Measurements from ENCODE around the gene SERPINA4. TPM values are rescaled to one million over a fixed set of nuclear protein-coding genes. Genes with fewer than 3 reads are reported as not detected.
A peak's percentile ranks its signal among the peaks of the same experiment; 100 is the strongest.

SERPINA4 gene
- total and polyA plus RNA-seq, 2 of the 13 experiments (the other 11 are each of a cell fraction or from before 2014, with no cell fraction given) = 39.1 to 57.8 TPM

- in situ Hi-C loops (cut with HindIII; ENCODE audit: extremely low pct_ligation_motif_present, low pct_unique_long_range_greater_than_20kb) = no loop called here
- H3K36me3 ChIP-seq (replicated peaks in 1 of 2; ENCODE audit: control insufficient read depth in 1 of 2, insufficient read depth in 2 of 2, low read length in 2 of 2) = no peaks in the 10 kb centered on the region
- intact Hi-C loops (cut with micrococcal nuclease; ENCODE audit: unreplicated experiment) = no loop called here
- BruUV-seq (replicated peaks) = no TSS peak
- peak overlapping the region in 1 of 3 experiments; percentile 40; a peak in 2 of 6 replicates for H3K4me3 ChIP-seq (replicated peaks in 1 of 3; ENCODE audit: insufficient read depth in 1 of 3, low read depth in 2 of 3, low read length in 3 of 3)
- peak; percentile 6; the same call in 2 of the 3 replicates for ATAC-seq
- H4K20me1 ChIP-seq (ENCODE audit: insufficient read depth, low read length) = no peaks in the 10 kb centered on the region
- 0 out of 2 replicates have a peak overlapping the region, but pooled peaks have one; percentile 1 for H3K9ac ChIP-seq (ENCODE audit: insufficient read depth, low read depth, low read length)
- CTCF ChIA-PET (ENCODE audit: low intra/inter-chr PET ratio, low total read pairs) = interaction anchor here (1.7 kb wide), 1 partner anchor 15 kb away, joined by 4 read pairs; no protein-coding TSS in a partner anchor
- H3K27me3 ChIP-seq (ENCODE audit: control insufficient read depth in 1 of 2, insufficient read depth in 2 of 2, low read length in 2 of 2) = no peaks in the 10 kb centered on the region
- no peak overlapping the region for H2AFZ ChIP-seq (ENCODE audit: low read length)
- no peaks in the 10 kb centered on the region for H3K9me3 ChIP-seq (ENCODE audit: low read length)
- peaks cover 81% of the 10 kb centered on the region for H3K4me1 ChIP-seq (ENCODE audit: insufficient read depth, low read length)
- 28% methylated on average over 3 of the region's 5 CpGs for WGBS (ENCODE audit: low lambda C conversion rate)
- FAIRE-seq = no peak
- H3K4me2 ChIP-seq (ENCODE audit: low read depth, low read length) = peak overlapping the region; percentile 71
- POLR2A ChIA-PET = interaction anchor here (0.8 to 1.9 kb wide), 22 partner anchors 10 to 229 kb away, joined by 3 to 20 read pairs (median 5); partner anchors contain the start of genes SERPINA1, SERPINA10, SERPINA11 and SERPINA3
- DNase-seq (ENCODE audit: low spot score) = no peak
- H3K27ac ChIP-seq (ENCODE audit: extremely low read length, insufficient read depth, low read length) = peak overlapping the region; percentile 64
- H3K79me2 ChIP-seq (ENCODE audit: insufficient read depth, low read length) = no peaks in the 10 kb centered on the region
- TF ChIP-seq ZBTB7B (CRISPR knock-in tag; IDR thresholded peaks at IDR 0.05) (peak; percentile 45; the same call in 1 of the 2 replicates), ZNF546 (CRISPR knock-in tag; conservative IDR thresholded peaks at IDR 0.05) (0 out of 2 replicates have a peak, but pooled peaks have one; percentile 46), ARHGAP35 (CRISPR knock-in tag; IDR thresholded peaks at IDR 0.05; ENCODE audit: borderline replicate concordance) (no peak), TBX3 (IDR thresholded peaks at IDR 0.05; ENCODE audit: borderline replicate concordance) (no peak), ZNF280D (CRISPR knock-in tag; IDR thresholded peaks at IDR 0.05) (no peak), NCOA1 (CRISPR knock-in tag; IDR thresholded peaks at IDR 0.05) (0 out of 2 replicates have a peak, but pooled peaks have one; percentile 4), ZNF143 (CRISPR knock-in tag; IDR thresholded peaks at IDR 0.05) (no peak), ZNF282 (IDR thresholded peaks at IDR 0.05; ENCODE audit: partially characterized antibody) (no peak), ZNF768 (CRISPR knock-in tag; IDR thresholded peaks at IDR 0.05) (no peak), SATB2 (CRISPR knock-in tag; IDR thresholded peaks at IDR 0.05) (no peak), ZBTB3 (CRISPR knock-in tag; IDR thresholded peaks at IDR 0.05; ENCODE audit: borderline replicate concordance, low read depth) (no peak)
- TF ChIP-seq, protein P1, sequence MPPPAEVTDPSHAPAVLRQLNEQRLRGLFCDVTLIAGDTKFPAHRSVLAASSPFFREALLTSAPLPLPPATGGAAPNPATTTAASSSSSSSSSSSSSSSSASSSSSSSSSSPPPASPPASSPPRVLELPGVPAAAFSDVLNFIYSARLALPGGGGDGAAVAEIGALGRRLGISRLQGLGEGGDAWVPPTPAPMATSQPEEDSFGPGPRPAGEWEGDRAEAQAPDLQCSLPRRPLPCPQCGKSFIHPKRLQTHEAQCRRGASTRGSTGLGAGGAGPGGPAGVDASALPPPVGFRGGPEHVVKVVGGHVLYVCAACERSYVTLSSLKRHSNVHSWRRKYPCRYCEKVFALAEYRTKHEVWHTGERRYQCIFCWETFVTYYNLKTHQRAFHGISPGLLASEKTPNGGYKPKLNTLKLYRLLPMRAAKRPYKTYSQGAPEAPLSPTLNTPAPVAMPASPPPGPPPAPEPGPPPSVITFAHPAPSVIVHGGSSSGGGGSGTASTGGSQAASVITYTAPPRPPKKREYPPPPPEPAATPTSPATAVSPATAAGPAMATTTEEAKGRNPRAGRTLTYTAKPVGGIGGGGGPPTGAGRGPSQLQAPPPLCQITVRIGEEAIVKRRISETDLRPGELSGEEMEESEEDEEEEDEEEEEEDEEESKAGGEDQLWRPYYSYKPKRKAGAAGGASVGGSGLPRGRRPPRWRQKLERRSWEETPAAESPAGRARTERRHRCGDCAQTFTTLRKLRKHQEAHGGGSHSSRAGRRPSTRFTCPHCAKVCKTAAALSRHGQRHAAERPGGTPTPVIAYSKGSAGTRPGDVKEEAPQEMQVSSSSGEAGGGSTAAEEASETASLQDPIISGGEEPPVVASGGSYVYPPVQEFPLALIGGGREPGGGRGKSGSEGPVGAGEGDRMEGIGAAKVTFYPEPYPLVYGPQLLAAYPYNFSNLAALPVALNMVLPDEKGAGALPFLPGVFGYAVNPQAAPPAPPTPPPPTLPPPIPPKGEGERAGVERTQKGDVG (CRISPR knock-in tag; IDR thresholded peaks at IDR 0.05; ENCODE audit: borderline replicate concordance) = 0 out of 2 replicates have a peak, but pooled peaks have one; percentile 32
- TF ChIP-seq, protein P2, sequence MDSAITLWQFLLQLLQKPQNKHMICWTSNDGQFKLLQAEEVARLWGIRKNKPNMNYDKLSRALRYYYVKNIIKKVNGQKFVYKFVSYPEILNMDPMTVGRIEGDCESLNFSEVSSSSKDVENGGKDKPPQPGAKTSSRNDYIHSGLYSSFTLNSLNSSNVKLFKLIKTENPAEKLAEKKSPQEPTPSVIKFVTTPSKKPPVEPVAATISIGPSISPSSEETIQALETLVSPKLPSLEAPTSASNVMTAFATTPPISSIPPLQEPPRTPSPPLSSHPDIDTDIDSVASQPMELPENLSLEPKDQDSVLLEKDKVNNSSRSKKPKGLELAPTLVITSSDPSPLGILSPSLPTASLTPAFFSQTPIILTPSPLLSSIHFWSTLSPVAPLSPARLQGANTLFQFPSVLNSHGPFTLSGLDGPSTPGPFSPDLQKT (CRISPR knock-in tag; IDR thresholded peaks at IDR 0.05; ENCODE audit: borderline replicate concordance) = no peak
- TF ChIP-seq, protein P3, sequence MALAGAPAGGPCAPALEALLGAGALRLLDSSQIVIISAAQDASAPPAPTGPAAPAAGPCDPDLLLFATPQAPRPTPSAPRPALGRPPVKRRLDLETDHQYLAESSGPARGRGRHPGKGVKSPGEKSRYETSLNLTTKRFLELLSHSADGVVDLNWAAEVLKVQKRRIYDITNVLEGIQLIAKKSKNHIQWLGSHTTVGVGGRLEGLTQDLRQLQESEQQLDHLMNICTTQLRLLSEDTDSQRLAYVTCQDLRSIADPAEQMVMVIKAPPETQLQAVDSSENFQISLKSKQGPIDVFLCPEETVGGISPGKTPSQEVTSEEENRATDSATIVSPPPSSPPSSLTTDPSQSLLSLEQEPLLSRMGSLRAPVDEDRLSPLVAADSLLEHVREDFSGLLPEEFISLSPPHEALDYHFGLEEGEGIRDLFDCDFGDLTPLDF (CRISPR knock-in tag; IDR thresholded peaks at IDR 0.05) = no peak
Observed at GRCh38 chr14:94521375-94522114, 39.7 kb upstream of the SERPINA4 start.

Data from HepG2 (cell line).